HepG2 (cell line): ENCODE measurements around the gene FLACC1. TPM values are rescaled to one million over a fixed set of nuclear protein-coding genes. Genes with fewer than 3 reads are reported as not detected.

Experiments used
- ATAC-seq: fragments of 200-7000 bp; cut with Tn5 transposase; 3 replicates; pipeline ENCODE4 v1.9.1; 2020; ENCODE audit warnings: mild to moderate bottlenecking, moderate library complexity
- BruUV-seq: library from RNA; stranded (reverse); fragments of 400-500 nt; replicated peaks from 2 replicates; lab custom pipeline; 2021; lab: Mats Ljungman, UMichigan
- CTCF ChIA-PET: fragments of 300-600 bp; formaldehyde crosslinking; extraction: SDS; loops from one replicate; lab custom pipeline; 2021; ENCODE audit warnings: low total read pairs, inconsistent platforms, low intra/inter-chr PET ratio; lab: Yijun Ruan, JAX
- POLR2A ChIA-PET: fragments of 350-600 bp; sonication (Branson Sonifier 250); formaldehyde crosslinking; loops from one replicate; lab custom pipeline; 2020; ENCODE audit warnings: antibody characterized with exemption, inconsistent platforms; lab: Yijun Ruan, JAX
- DNase-seq: peaks from one replicate; pipeline ENCODE4 v3.0.0-alpha.2; 2015; ENCODE audit warnings: low spot score
- FAIRE-seq: peaks from 3 replicates; lab custom pipeline; 2011; peaks lifted over from hg19 to GRCh38; lab: Jason Lieb, UNC
- H2AFZ ChIP-seq: one replicate; pipeline ENCODE4 v1.6.1; 2011; ENCODE audit warnings: low read length, inconsistent platforms
- H3K27ac ChIP-seq: fragments of 300-600 bp; 3 replicates; pipeline ENCODE4 v1.8.0; 2011; ENCODE audit warnings: mixed run types, mild to moderate bottlenecking, mixed read lengths, low read length, inconsistent platforms; ENCODE audit not compliant: insufficient read depth; ENCODE audit errors: extremely low read length
- H3K27me3 ChIP-seq, 2 experiments: fragments of 200-600 bp in 1 of 2; 2 replicates in 1 of 2; 3 replicates in 1 of 2; pipeline versions ENCODE4 v1.6.0 to v1.8.0; 2011; ENCODE audit warnings: low read length in 2 of 2, mild to moderate bottlenecking in 2 of 2, moderate library complexity in 2 of 2, inconsistent platforms in 1 of 2; ENCODE audit not compliant: insufficient read depth in 2 of 2, control insufficient read depth in 1 of 2
- H3K36me3 ChIP-seq, 2 experiments: fragments of 200-600 bp in 1 of 2; replicated peaks in 1 of 2; 2 replicates in 1 of 2; 3 replicates in 1 of 2; pipeline versions ENCODE4 v1.5.1 to v1.8.0; 2011; ENCODE audit warnings: low read length in 2 of 2, inconsistent platforms in 1 of 2; ENCODE audit not compliant: insufficient read depth in 2 of 2, control insufficient read depth in 1 of 2
- H3K4me1 ChIP-seq: 2 replicates; pipeline ENCODE4 v1.5.1; 2012; ENCODE audit warnings: low read length, inconsistent platforms; ENCODE audit not compliant: insufficient read depth
- H3K4me2 ChIP-seq: 2 replicates; pipeline ENCODE4 v1.6.0; 2011; ENCODE audit warnings: low read depth, low read length, inconsistent platforms
- H3K4me3 ChIP-seq, 3 experiments: fragments of 200-600 bp in 1 of 3; sonication (generic), shearing (Covaris generic) in 1 of 3; replicated peaks in 1 of 3; 2 replicates each; pipeline ENCODE4 v1.5.1; 2011 to 2016; ENCODE audit warnings: low read length in 3 of 3, inconsistent platforms in 2 of 3, low read depth in 2 of 3, mild to moderate bottlenecking in 2 of 3, control low read depth in 1 of 3, mixed read lengths in 1 of 3; ENCODE audit not compliant: insufficient read depth in 1 of 3
- H3K79me2 ChIP-seq: one replicate; pipeline ENCODE4 v1.6.1; 2011; ENCODE audit warnings: low read length, inconsistent platforms; ENCODE audit not compliant: insufficient read depth
- H3K9ac ChIP-seq: 2 replicates; pipeline ENCODE4 v1.6.0; 2011; ENCODE audit warnings: mild to moderate bottlenecking, low read depth, low read length, inconsistent platforms; ENCODE audit not compliant: insufficient read depth
- H3K9me3 ChIP-seq: 2 replicates; pipeline ENCODE4 v1.5.1; 2012; ENCODE audit warnings: mild to moderate bottlenecking, low read length
- H4K20me1 ChIP-seq: 2 replicates; pipeline ENCODE4 v1.6.0; 2011; ENCODE audit warnings: inconsistent platforms, mild to moderate bottlenecking, low read length, moderate library complexity; ENCODE audit not compliant: insufficient read depth
- CEBPZ ChIP-seq: IDR thresholded peaks from 2 replicates; pipeline ENCODE4 v1.6.1; 2012; ENCODE audit warnings: low read length, improper control_type of control experiment
- HNRNPK ChIP-seq: fragments of 200-400 bp; formaldehyde crosslinking; IDR thresholded peaks from 2 replicates; pipeline ENCODE4 v1.6.1; 2018; ENCODE audit warnings: low read length, low read depth, moderate library complexity, mild to moderate bottlenecking; ENCODE audit not compliant: poor library complexity, severe bottlenecking
- KAT8 ChIP-seq: IDR thresholded peaks from 2 replicates; pipeline ENCODE4 v1.6.1; 2016; ENCODE audit warnings: missing genetic modification reagents, missing compliant biosample characterization
- MAF1 ChIP-seq: sonication (generic); formaldehyde crosslinking; IDR thresholded peaks from 2 replicates; pipeline ENCODE4 v1.5.0; 2020; ENCODE audit warnings: missing genetic modification reagents, borderline replicate concordance
- NAIF1 ChIP-seq: sonication (generic); formaldehyde crosslinking; IDR thresholded peaks from 2 replicates; pipeline ENCODE4 v1.5.0; 2020; ENCODE audit warnings: mild to moderate bottlenecking, missing genetic modification reagents, borderline replicate concordance
- SOX5 ChIP-seq: IDR thresholded peaks from 2 replicates; pipeline ENCODE4 v1.6.1; 2016; ENCODE audit warnings: borderline replicate concordance
- ZNF430 ChIP-seq: sonication (generic); formaldehyde crosslinking; IDR thresholded peaks from 2 replicates; pipeline ENCODE4 v1.9.0; 2021; ENCODE audit warnings: mild to moderate bottlenecking, missing genetic modification reagents
- ZNF441 ChIP-seq: sonication (generic); formaldehyde crosslinking; IDR thresholded peaks from 2 replicates; pipeline ENCODE4 v1.7.0; 2021; ENCODE audit warnings: missing genetic modification reagents, borderline replicate concordance
- ZNF510 ChIP-seq: sonication (generic); formaldehyde crosslinking; IDR thresholded peaks from 2 replicates; pipeline ENCODE4 v1.4.0; 2020; ENCODE audit warnings: low read depth, mild to moderate bottlenecking, missing genetic modification reagents
- ZNF550 ChIP-seq: sonication (generic); formaldehyde crosslinking; IDR thresholded peaks from 2 replicates; pipeline ENCODE4 v1.4.0; 2020; ENCODE audit warnings: mild to moderate bottlenecking, missing genetic modification reagents, borderline replicate concordance
- ZNF629 ChIP-seq: sonication (generic); formaldehyde crosslinking; conservative IDR thresholded peaks from 2 replicates; pipeline ENCODE4 v1.5.0; 2020; ENCODE audit warnings: missing genetic modification reagents
- ZNF644 ChIP-seq: IDR thresholded peaks from 2 replicates; pipeline ENCODE4 v1.6.1; 2016; ENCODE audit warnings: low read depth
- ZNF770 ChIP-seq: sonication (generic); formaldehyde crosslinking; IDR thresholded peaks from 2 replicates; pipeline ENCODE4 v1.5.0; 2020; ENCODE audit warnings: mild to moderate bottlenecking, missing genetic modification reagents
- ZSCAN31 ChIP-seq: sonication (generic); formaldehyde crosslinking; IDR thresholded peaks from 2 replicates; pipeline ENCODE4 v1.5.0; 2020; ENCODE audit warnings: low read depth, mild to moderate bottlenecking, missing genetic modification reagents
- ZSCAN5A ChIP-seq: sonication (generic); formaldehyde crosslinking; IDR thresholded peaks from 2 replicates; pipeline ENCODE4 v1.8.0; 2022; ENCODE audit warnings: mild to moderate bottlenecking, missing genetic modification reagents, borderline replicate concordance
- WGBS: methylation state at CpG from one replicate; pipeline ENCODE4 v1.1.6; 2017; ENCODE audit warnings: low lambda C conversion rate; 5-methylcytosine and 5-hydroxymethylcytosine counted together
- in situ Hi-C: cut with HindIII; loops from 2 replicates; pipeline ENCODE4 v1.10.0; 2017; ENCODE audit warnings: low pct_unique_long_range_greater_than_20kb; ENCODE audit not compliant: extremely low pct_ligation_motif_present
- intact Hi-C: fragments of 100-400 bp; cut with micrococcal nuclease; formaldehyde crosslinking; loops from one replicate; pipeline ENCODE4 v1.10.0; 2022; ENCODE audit not compliant: unreplicated experiment
- polyA plus RNA-seq, 8 experiments: library from polyadenylated mRNA; depleted of rRNA in 3 of 8; stranded (reverse) in 7 of 8; unstranded in 1 of 8; fragments of >200 nt; fragmentation: Illumina TruSeq in 4 of 8; extraction: Trizol in 4 of 8; gene quantifications; 2 replicates each; pipeline versions ENCODE4 v1.2.1 to v1.2.3, GENCODE V29; 2011 to 2016; ENCODE audit warnings: low read depth in 4 of 8, missing spikeins in 1 of 8, mixed read lengths in 1 of 8; ENCODE audit not compliant: insufficient read depth in 1 of 8
- total RNA-seq, 5 experiments: library from RNA; depleted of rRNA; stranded (reverse); fragments of >200 nt; fragmentation: Illumina TruSeq; extraction: Trizol; gene quantifications; 2 replicates each; pipeline ENCODE4 v1.2.3, GENCODE V29; 2016; ENCODE audit warnings: low read depth in 1 of 5

Gene FLACC1
- total and polyA plus RNA-seq, 2 of the 13 experiments (the other 11 are each of a cell fraction or from before 2014, with no cell fraction given) = 0.35 to 0.59 TPM

- no peak for FAIRE-seq
- POLR2A ChIA-PET = no interaction called here
- TF ChIP-seq NAIF1 (CRISPR knock-in tag) (no peak), SOX5 (CRISPR knock-in tag) (no peak), ZNF644 (CRISPR knock-in tag) (no peak), ZNF770 (no peak), MAF1 (CRISPR knock-in tag) (no peak), ZNF441 (no peak), ZNF550 (CRISPR knock-in tag) (no peak), CEBPZ (no peak), ZNF629 (CRISPR knock-in tag) (no peak), HNRNPK (no peak), ZNF510 (CRISPR knock-in tag) (no peak), KAT8 (CRISPR knock-in tag) (no peak), ZNF430 (no peak), ZSCAN5A (CRISPR knock-in tag) (no peak), ZSCAN31 (no peak)
Observed at GRCh38 chr2:201298462-201299052, 58.6 kb downstream of the FLACC1 start.

More at GRCh38 chr2:201298462-201299052, 58.6 kb downstream of the FLACC1 start:
- Histone ChIP-seq H3K27ac (no peak overlapping the region), H3K79me2 (no peaks in the 10 kb centered on the region), H3K4me2 (no peak overlapping the region), H3K4me1 (no peaks in the 10 kb centered on the region), H3K9ac (no peak overlapping the region), H3K27me3 (no peaks in the 10 kb centered on the region), H4K20me1 (no peaks in the 10 kb centered on the region), H2AFZ (no peak overlapping the region), H3K36me3 (no peaks in the 10 kb centered on the region), H3K4me3 (no peak overlapping the region), H3K9me3 (no peaks in the 10 kb centered on the region)
- no TSS peak for BruUV-seq
- WGBS = 3% methylated on average over 3 of the region's 3 CpGs
- in situ Hi-C loops (no loop called here), intact Hi-C loops (no loop called here)
- CTCF ChIA-PET = no interaction called here
- DNase-seq (no peak), ATAC-seq (no peak)
